ENCODE measurements around the gene SEMA3B.

GRCh38 chr3:50239649-50240048 lies 29.3 kb upstream of the SEMA3B start:
- TF ChIP-seq CTCF (IDR thresholded peaks at IDR 0.05) = no peak
- no peak for TF ChIP-seq POLR2AphosphoS5 (IDR thresholded peaks at IDR 0.05)

Measured in breast epithelium (tissue), 3 donors.